Ishikawa (cell line): Measurements from ENCODE around the gene NSUN2.

ENCODE experiments used
- CREB1 ChIP-seq: IDR thresholded peaks from 2 replicates; pipeline ENCODE4 v1.6.1; 2012; ENCODE audit warnings: low read depth
- EGR1 ChIP-seq: IDR thresholded peaks from 2 replicates; pipeline ENCODE4 v1.6.1; 2012
- EP300 ChIP-seq: IDR thresholded peaks from 2 replicates; pipeline ENCODE4 v1.6.1; 2012; ENCODE audit warnings: borderline replicate concordance
- MAX ChIP-seq: IDR thresholded peaks from 2 replicates; pipeline ENCODE4 v1.6.1; 2012
- RAD21 ChIP-seq: IDR thresholded peaks from 2 replicates; pipeline ENCODE4 v1.6.1; 2012; ENCODE audit warnings: low read depth
- REST ChIP-seq: IDR thresholded peaks from 2 replicates; pipeline ENCODE4 v1.6.1; 2012; ENCODE audit warnings: low read depth, mild to moderate bottlenecking
- TAF1 ChIP-seq: IDR thresholded peaks from 2 replicates; pipeline ENCODE4 v1.6.1; 2012; ENCODE audit warnings: low read depth, mild to moderate bottlenecking
- TCF12 ChIP-seq: IDR thresholded peaks from 2 replicates; pipeline ENCODE4 v1.6.1; 2012; ENCODE audit warnings: low read depth
- YY1 ChIP-seq: IDR thresholded peaks from 2 replicates; pipeline ENCODE4 v1.6.1; 2012; ENCODE audit warnings: low read depth
- ZBTB7A ChIP-seq: IDR thresholded peaks from 2 replicates; pipeline ENCODE4 v1.6.1; 2012; ENCODE audit warnings: low read depth

- TF ChIP-seq MAX = no peak
- no peak for TF ChIP-seq TAF1
- TF ChIP-seq REST = no peak
- TF ChIP-seq YY1 = no peak
- no peak for TF ChIP-seq CREB1
- no peak for TF ChIP-seq EP300
- TF ChIP-seq RAD21 = no peak
- TF ChIP-seq EGR1 = no peak
- TF ChIP-seq TCF12 = no peak
- TF ChIP-seq ZBTB7A = no peak
Observed at GRCh38 chr5:6674886-6675285, 42.0 kb upstream of the NSUN2 start.
